Peyer's patch (tissue), 4 donors: ENCODE measurements around the gene CLCN1.

Experiments used
- CTCF ChIP-seq, 6 experiments: fragments of 450-650 bp in 4 of 6; fragments of 200-600 bp in 2 of 6; sonication (generic) in 1 of 6; IDR thresholded peaks; one replicate each; pipeline ENCODE4 v1.5.1; 2017 to 2019; ENCODE audit warnings: antibody characterized with exemption in 6 of 6, mild to moderate bottlenecking in 3 of 6, moderate library complexity in 1 of 6
- POLR2A ChIP-seq, 2 donors: fragments of 450-650 bp; IDR thresholded peaks; one replicate each; pipeline ENCODE4 v1.5.1; 2017; ENCODE audit warnings: antibody characterized with exemption in 2 of 2, mild to moderate bottlenecking in 2 of 2, moderate library complexity in 2 of 2

GRCh38 chr7:143343596-143343995 lies 27.7 kb downstream of the CLCN1 start:
- no peak for TF ChIP-seq POLR2A (IDR thresholded peaks at IDR 0.05)
- no peak for TF ChIP-seq CTCF (IDR thresholded peaks at IDR 0.05)
